Subcutaneous abdominal adipose tissue (tissue), 5 donors: ENCODE measurements around the gene OLIG2.

Source experiments
- H3K27ac ChIP-seq: one replicate; pipeline ENCODE4 v1.7.0; 2013; ENCODE audit warnings: low read depth, mild to moderate bottlenecking, inconsistent platforms, low read length, moderate library complexity
- H3K27me3 ChIP-seq, 5 donors: one replicate each; pipeline ENCODE4 v1.7.0; 2013; ENCODE audit warnings: low read length in 5 of 5, inconsistent platforms in 1 of 5; ENCODE audit not compliant: control insufficient read depth in 5 of 5, insufficient read depth in 4 of 5
- H3K36me3 ChIP-seq, 5 donors: one replicate each; pipeline ENCODE4 v1.7.0; 2013; ENCODE audit warnings: low read length in 5 of 5; ENCODE audit not compliant: control insufficient read depth in 5 of 5, insufficient read depth in 5 of 5
- H3K4me1 ChIP-seq, 5 donors: one replicate each; pipeline ENCODE4 v1.7.0; 2013; ENCODE audit warnings: low read length in 5 of 5, mild to moderate bottlenecking in 3 of 5, moderate library complexity in 1 of 5; ENCODE audit not compliant: control insufficient read depth in 5 of 5, insufficient read depth in 5 of 5
- H3K4me3 ChIP-seq, 5 donors: one replicate each; pipeline ENCODE4 v1.7.0; 2013; ENCODE audit warnings: low read length in 5 of 5, low read depth in 1 of 5
- H3K9ac ChIP-seq, 5 donors: one replicate each; pipeline ENCODE4 v1.7.0; 2013; ENCODE audit warnings: low read length in 5 of 5, mild to moderate bottlenecking in 4 of 5, moderate library complexity in 3 of 5
- H3K9me3 ChIP-seq, 5 donors: one replicate each; pipeline ENCODE4 v1.7.0; 2013; ENCODE audit warnings: low read length in 5 of 5; ENCODE audit not compliant: control insufficient read depth in 5 of 5
- donor health status: healthy.
- donor health status: healthy.
- donor health status: healthy.
- donor health status: healthy.
- donor health status: healthy.

OLIG2 gene

DNA sequence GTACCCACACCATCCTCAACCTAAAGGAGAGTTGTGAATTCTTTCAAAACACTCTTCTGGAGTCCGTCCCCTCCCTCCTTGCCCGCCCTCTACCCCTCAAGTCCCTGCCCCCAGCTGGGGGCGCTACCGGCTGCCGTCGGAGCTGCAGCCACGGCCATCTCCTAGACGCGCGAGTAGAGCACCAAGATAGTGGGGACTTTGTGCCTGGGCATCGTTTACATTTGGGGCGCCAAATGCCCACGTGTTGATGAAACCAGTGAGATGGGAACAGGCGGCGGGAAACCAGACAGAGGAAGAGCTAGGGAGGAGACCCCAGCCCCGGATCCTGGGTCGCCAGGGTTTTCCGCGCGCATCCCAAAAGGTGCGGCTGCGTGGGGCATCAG lies 638 bp upstream of the OLIG2 start:
- Histone ChIP-seq H3K36me3 (no peaks in the 10 kb centered on the region), H3K9me3 (no peaks in the 10 kb centered on the region), H3K27ac (no peak overlapping the region), H3K4me1 (peaks cover 0 to 53% (median 45%) of the 10 kb centered on the region in 5 donors), H3K27me3 (peaks cover 87 to 97% (median 93%) of the 10 kb centered on the region in 5 donors), H3K9ac (no peak overlapping the region), H3K4me3 (no peak overlapping the region)

DNA sequence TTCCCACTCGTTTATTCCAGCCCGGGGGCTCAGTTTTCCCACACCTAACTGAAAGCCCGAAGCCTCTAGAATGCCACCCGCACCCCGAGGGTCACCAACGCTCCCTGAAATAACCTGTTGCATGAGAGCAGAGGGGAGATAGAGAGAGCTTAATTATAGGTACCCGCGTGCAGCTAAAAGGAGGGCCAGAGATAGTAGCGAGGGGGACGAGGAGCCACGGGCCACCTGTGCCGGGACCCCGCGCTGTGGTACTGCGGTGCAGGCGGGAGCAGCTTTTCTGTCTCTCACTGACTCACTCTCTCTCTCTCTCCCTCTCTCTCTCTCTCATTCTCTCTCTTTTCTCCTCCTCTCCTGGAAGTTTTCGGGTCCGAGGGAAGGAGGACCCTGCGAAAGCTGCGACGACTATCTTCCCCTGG lies 716 bp downstream of the OLIG2 start:
- Histone ChIP-seq H3K27ac (no peak overlapping the region), H3K27me3 (peaks cover 86 to 98% (median 94%) of the 10 kb centered on the region in 5 donors), H3K4me3 (no peak overlapping the region), H3K9me3 (no peaks in the 10 kb centered on the region), H3K36me3 (no peaks in the 10 kb centered on the region), H3K9ac (no peak overlapping the region), H3K4me1 (peaks cover 0 to 48% (median 41%) of the 10 kb centered on the region in 5 donors)

DNA sequence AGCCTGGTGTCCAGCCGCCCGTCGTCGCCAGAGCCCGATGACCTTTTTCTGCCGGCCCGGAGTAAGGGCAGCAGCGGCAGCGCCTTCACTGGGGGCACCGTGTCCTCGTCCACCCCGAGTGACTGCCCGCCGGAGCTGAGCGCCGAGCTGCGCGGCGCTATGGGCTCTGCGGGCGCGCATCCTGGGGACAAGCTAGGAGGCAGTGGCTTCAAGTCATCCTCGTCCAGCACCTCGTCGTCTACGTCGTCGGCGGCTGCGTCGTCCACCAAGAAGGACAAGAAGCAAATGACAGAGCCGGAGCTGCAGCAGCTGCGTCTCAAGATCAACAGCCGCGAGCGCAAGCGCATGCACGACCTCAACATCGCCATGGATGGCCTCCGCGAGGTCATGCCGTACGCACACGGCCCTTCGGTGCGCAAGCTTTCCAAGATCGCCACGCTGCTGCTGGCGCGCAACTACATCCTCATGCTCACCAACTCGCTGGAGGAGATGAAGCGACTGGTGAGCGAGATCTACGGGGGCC lies 1.2 kb downstream of the OLIG2 start:
- peaks cover 0 to 48% (median 41%) of the 10 kb centered on the region in 5 donors for H3K4me1 ChIP-seq

DNA sequence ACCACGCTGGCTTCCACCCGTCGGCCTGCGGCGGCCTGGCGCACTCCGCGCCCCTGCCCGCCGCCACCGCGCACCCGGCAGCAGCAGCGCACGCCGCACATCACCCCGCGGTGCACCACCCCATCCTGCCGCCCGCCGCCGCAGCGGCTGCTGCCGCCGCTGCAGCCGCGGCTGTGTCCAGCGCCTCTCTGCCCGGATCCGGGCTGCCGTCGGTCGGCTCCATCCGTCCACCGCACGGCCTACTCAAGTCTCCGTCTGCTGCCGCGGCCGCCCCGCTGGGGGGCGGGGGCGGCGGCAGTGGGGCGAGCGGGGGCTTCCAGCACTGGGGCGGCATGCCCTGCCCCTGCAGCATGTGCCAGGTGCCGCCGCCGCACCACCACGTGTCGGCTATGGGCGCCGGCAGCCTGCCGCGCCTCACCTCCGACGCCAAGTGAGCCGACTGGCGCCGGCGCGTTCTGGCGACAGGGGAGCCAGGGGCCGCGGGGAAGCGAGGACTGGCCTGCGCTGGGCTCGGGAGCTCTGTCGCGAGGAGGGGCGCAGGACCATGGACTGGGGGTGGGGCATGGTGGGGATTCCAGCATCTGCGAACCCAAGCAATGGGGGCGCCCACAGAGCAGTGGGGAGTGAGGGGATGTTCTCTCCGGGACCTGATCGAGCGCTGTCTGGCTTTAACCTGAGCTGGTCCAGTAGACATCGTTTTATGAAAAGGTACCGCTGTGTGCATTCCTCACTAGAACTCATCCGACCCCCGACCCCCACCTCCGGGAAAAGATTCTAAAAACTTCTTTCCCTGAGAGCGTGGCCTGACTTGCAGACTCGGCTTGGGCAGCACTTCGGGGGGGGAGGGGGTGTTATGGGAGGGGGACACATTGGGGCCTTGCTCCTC lies 1.9 kb downstream of the OLIG2 start:
- no peak overlapping the region for H3K27ac ChIP-seq

More for the DNA sequence above, 1.2 kb downstream of the OLIG2 start:
- Histone ChIP-seq H3K27me3 (peaks cover 85 to 98% (median 94%) of the 10 kb centered on the region in 5 donors), H3K9ac (no peak overlapping the region), H3K4me3 (no peak overlapping the region), H3K36me3 (no peaks in the 10 kb centered on the region), H3K9me3 (no peaks in the 10 kb centered on the region), H3K27ac (no peak overlapping the region)

DNA sequence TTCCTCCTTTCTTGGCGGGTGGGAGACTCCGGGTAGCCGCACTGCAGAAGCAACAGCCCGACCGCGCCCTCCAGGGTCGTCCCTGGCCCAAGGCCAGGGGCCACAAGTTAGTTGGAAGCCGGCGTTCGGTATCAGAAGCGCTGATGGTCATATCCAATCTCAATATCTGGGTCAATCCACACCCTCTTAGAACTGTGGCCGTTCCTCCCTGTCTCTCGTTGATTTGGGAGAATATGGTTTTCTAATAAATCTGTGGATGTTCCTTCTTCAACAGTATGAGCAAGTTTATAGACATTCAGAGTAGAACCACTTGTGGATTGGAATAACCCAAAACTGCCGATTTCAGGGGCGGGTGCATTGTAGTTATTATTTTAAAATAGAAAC lies 2.5 kb downstream of the OLIG2 start:
- H3K27me3 ChIP-seq, result peaks cover 81 to 97% (median 93%) of the 10 kb centered on the region in 5 donors
- no peaks in the 10 kb centered on the region for H3K36me3 ChIP-seq
- H3K4me1 ChIP-seq, result peaks cover 0 to 42% (median 33%) of the 10 kb centered on the region in 5 donors
- no peak overlapping the region for H3K9ac ChIP-seq
- H3K27ac ChIP-seq, result no peak overlapping the region
- H3K4me3 ChIP-seq, result no peak overlapping the region
- H3K9me3 ChIP-seq, result no peaks in the 10 kb centered on the region

More for the DNA sequence above, 1.9 kb downstream of the OLIG2 start:
- H3K9ac ChIP-seq, result no peak overlapping the region
- H3K9me3 ChIP-seq, result no peaks in the 10 kb centered on the region
- no peaks in the 10 kb centered on the region for H3K36me3 ChIP-seq
- peaks cover 86 to 98% (median 94%) of the 10 kb centered on the region in 5 donors for H3K27me3 ChIP-seq
- peaks cover 0 to 47% (median 39%) of the 10 kb centered on the region in 5 donors for H3K4me1 ChIP-seq
- no peak overlapping the region for H3K4me3 ChIP-seq

DNA sequence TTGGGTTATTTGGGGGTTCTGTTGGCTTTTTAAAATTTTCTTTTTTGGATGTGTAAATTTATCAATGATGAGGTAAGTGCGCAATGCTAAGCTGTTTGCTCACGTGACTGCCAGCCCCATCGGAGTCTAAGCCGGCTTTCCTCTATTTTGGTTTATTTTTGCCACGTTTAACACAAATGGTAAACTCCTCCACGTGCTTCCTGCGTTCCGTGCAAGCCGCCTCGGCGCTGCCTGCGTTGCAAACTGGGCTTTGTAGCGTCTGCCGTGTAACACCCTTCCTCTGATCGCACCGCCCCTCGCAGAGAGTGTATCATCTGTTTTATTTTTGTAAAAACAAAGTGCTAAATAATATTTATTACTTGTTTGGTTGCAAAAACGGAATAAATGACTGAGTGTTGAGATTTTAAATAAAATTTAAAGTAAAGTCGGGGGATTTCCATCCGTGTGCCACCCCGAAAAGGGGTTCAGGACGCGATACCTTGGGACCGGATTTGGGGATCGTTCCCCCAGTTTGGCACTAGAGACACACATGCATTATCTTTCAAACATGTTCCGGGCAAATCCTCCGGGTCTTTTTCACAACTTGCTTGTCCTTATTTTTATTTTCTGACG lies 3.1 kb downstream of the OLIG2 start:
- H3K27ac ChIP-seq, result no peak overlapping the region
- H3K9ac ChIP-seq, result no peak overlapping the region
- no peaks in the 10 kb centered on the region for H3K9me3 ChIP-seq
- H3K36me3 ChIP-seq, result no peaks in the 10 kb centered on the region
- peak overlapping the region in 3 of 5 donors; percentile 15 to 36 (median 27) for H3K4me3 ChIP-seq
- peaks cover 0 to 38% (median 27%) of the 10 kb centered on the region in 5 donors for H3K4me1 ChIP-seq
- H3K27me3 ChIP-seq, result peaks cover 81 to 97% (median 95%) of the 10 kb centered on the region in 5 donors

DNA sequence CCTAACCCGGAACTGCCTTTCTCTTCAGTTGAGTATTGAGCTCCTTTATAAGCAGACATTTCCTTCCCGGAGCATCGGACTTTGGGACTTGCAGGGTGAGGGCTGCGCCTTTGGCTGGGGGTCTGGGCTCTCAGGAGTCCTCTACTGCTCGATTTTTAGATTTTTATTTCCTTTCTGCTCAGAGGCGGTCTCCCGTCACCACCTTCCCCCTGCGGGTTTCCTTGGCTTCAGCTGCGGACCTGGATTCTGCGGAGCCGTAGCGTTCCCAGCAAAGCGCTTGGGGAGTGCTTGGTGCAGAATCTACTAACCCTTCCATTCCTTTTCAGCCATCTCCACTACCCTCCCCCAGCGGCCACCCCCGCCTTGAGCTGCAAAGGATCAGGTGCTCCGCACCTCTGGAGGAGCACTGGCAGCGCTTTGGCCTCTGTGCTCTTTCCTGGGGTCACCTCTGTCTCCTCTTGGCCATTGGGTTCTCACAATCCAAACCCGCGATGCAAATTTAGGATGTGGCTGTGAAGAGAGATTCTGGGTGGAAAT lies 3.7 kb downstream of the OLIG2 start:
- Histone ChIP-seq H3K4me1 (peaks cover 0 to 33% (median 24%) of the 10 kb centered on the region in 5 donors), H3K4me3 (peak overlapping the region in 4 of 5 donors; percentile 9 to 36 (median 21)), H3K36me3 (no peaks in the 10 kb centered on the region), H3K9me3 (no peaks in the 10 kb centered on the region), H3K27ac (no peak overlapping the region), H3K9ac (no peak overlapping the region), H3K27me3 (peaks cover 80 to 97% (median 95%) of the 10 kb centered on the region in 5 donors)

DNA sequence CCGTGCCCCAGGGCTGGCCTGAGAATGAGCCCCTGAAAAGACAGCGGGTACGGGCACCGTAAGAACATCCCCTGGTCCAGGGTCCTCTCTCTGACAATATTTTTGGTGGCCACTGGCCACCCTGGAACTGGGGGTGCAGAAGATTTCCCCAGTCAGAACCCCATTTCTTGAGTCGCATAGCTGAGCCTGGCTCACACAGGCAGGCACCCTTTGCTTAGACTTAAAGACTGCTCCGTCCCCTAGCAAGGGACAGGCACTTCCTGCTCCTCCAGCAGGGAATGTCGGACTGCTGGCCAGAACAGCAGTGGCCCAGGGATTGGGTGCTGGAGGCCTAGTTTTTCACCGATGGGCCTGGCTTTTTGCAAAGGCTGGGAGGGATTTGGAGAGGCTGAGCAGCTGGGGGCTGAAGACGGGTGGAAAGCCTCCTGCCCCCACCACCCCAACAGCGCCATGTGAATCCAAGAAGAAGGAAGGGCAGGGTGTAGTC lies 4.3 kb downstream of the OLIG2 start:
- Histone ChIP-seq H3K27me3 (peaks cover 80 to 97% (median 95%) of the 10 kb centered on the region in 5 donors), H3K9me3 (no peaks in the 10 kb centered on the region), H3K4me1 (peaks cover 0 to 33% (median 24%) of the 10 kb centered on the region in 5 donors), H3K9ac (no peak overlapping the region), H3K27ac (no peak overlapping the region), H3K4me3 (no peak overlapping the region), H3K36me3 (no peaks in the 10 kb centered on the region)

DNA sequence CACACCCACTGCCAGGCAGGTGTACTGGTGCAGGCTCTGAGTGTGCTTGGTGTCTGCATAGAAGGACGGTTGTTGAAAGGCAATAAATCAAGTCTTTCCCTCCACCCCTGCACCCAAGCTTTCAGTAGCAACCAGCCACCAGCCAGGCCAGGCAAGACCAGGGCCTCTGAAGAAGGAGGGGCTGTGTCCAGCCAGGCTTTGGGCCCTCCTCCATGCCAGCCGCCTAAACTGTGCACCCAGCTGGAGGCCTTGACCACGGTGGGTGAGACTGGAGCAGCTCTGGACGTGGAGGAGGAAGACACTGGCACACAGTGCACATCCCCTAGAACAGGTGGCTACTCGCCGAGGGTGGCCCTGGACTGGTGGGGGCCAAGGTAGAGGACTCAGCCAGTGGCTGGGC lies 4.9 kb downstream of the OLIG2 start:
- no peak overlapping the region for H3K27ac ChIP-seq
- peaks cover 80 to 96% (median 95%) of the 10 kb centered on the region in 5 donors for H3K27me3 ChIP-seq
- no peak overlapping the region for H3K4me3 ChIP-seq
- H3K9ac ChIP-seq, result no peak overlapping the region
- H3K36me3 ChIP-seq, result no peaks in the 10 kb centered on the region
- H3K9me3 ChIP-seq, result no peaks in the 10 kb centered on the region
- H3K4me1 ChIP-seq, result peaks cover 0 to 31% (median 20%) of the 10 kb centered on the region in 5 donors
